Measurements from ENCODE around the gene HSD3B7.
A peak's percentile ranks its signal among the peaks of the same experiment; 100 is the strongest.

HSD3B7 gene

DNA sequence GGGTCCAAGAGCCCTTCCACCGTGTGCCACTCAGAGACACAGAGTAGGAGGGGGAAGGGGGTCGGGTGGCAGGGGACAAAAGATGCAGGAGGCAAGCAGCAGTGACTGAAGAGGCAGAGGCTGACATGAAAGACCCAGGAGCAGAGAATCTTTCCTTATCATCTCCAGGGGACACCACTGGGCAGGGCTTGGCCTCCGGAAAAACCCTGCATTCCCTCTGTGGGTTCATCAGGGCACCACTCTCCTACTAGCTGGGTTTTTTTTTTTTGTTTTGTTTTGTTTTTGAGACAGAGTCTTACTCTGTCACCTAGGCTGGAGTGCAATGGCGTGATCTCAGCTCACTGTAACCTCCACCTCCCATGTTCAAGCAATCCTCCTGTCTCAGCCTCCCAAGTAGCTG lies 46.3 kb downstream of the HSD3B7 start:
- DNase-seq: no peak

DNA sequence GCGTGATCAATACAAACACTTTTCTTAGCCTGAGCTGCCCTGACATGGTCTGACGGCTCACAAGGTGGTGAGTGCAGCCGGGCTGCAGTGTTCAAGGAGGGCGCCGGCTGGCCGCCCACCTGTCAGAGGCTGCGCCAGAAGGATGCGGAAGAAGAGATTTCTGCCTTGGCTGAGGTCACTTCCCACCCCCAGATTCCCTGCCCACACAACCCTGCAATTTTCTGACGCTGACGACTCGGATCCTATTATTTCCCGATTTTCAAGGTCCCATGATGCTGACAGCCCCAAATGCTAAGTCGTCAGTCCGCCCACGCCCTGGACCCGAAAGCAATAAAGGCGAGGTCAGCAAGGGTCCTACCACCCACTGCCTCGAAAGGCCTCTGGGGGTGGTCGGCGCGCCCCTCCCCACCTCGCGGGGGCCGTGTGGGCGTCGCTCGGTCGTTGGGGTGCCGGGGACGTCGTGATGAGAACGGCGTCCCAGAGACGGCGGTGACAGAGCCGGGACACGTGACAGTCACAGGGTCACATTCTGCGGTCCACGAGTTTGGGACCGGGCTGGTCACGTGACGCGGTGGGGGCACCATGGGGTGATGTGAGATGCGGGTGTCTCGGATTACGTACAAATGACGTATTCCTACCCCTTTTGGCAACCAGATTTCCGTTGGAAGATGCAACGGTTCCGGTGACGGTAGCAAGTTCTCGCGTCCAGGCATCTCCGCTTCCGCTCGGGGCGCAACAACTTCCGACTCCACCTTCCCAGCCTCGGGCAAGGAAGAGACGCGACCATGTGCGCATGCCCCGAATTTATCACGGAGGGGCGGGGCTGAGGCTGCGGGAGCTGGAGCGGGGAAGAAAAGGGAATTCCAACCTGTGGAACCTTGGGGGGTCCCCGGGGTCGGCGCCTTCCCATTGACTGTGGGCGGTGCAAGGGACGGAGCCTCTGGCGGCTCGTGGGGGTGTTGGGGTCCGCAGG lies 48.0 kb downstream of the HSD3B7 start, which contains the start of gene STX4:
TSS of gene STX4 (plus strand) at position 823 of the 973 bp plus-strand sequence. CDS start 248 bp downstream, outside the sequence.
- peak; percentile 49 for DNase-seq

DNA sequence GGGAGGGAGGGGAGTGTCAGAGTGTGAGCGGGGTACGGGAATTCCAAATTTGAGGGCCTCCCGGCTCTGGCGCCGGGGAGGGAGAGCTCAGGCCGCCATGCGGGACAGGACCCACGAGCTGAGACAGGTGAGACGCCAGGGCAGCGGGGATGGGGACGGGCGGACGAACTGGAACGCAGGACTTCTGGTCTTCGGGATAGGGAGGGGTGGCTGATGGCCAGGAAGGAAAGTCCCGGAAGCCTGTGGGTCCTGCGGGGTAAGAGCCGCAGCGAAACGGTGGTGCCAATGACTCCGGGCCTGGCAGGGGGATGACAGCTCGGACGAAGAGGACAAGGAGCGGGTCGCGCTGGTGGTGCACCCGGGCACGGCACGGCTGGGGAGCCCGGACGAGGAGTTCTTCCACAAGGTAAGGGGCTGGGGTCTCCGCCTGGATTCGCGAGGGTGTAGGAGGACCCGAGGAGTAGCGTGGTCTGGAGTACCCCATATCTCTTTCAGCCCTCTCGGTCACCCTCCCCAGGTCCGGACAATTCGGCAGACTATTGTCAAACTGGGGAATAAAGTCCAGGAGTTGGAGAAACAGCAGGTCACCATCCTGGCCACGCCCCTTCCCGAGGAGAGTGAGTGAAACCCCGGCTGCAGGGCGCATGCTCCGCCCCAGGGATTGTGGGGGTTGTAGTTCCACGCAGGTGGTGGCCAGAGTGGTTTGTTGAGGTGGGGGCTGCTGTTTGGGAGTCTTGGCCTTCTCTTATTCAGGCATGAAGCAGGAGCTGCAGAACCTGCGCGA lies 48.9 kb downstream of the HSD3B7 start:
- no peak for DNase-seq

DNA sequence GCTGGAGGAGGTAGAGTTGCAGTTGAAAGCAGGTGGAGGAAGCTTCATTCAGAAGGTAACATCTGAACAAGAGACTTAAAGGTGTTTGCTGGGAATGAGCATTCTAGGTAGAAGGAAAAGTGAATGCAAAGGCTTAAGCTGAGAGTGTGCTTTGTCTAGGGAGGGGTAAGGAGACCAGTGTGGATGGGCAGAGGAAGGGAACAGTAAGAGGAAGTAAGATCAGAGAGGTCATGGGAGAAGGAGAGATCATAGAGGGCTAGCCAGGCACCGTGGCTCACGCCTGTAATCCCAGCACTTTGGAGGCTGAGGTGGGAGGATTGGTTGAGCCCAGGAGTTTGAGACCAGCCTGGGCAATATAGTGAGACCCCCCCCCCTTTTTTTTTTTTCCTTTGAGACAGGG lies 51.7 kb downstream of the HSD3B7 start:
- no peak for DNase-seq
